ENCODE results near the gene RIMS4.

Gene RIMS4
- total RNA-seq, result 0 to 0.09 reads per million in 2 donors

GRCh38 chr20:44810391-44811149 lies at the start of gene RIMS4:
TSS of gene RIMS4 (minus strand) at chr20:44810546. CDS start at chr20:44810271, 275 bp downstream.
- DNase-seq, result no peak

GRCh38 chr20:44858606-44859360 lies 48.4 kb upstream of the RIMS4 start:
- DNase-seq, result no peak

GRCh38 chr20:44856856-44857448 lies 46.6 kb upstream of the RIMS4 start:
- DNase-seq, result no peak

- no peak for DNase-seq
Observed at GRCh38 chr20:44856442-44856841, 46.1 kb upstream of the RIMS4 start.

- DNase-seq, result no peak
Observed at GRCh38 chr20:44851545-44851944, 41.2 kb upstream of the RIMS4 start.

- no peak for DNase-seq
Observed at GRCh38 chr20:44850837-44851236, 40.5 kb upstream of the RIMS4 start.

- DNase-seq, result no peak
Observed at GRCh38 chr20:44850272-44850671, 39.9 kb upstream of the RIMS4 start.

- DNase-seq, result no peak
Observed at GRCh38 chr20:44849703-44850102, 39.4 kb upstream of the RIMS4 start.

- DNase-seq, result no peak
Observed at GRCh38 chr20:44848254-44849015, 38.1 kb upstream of the RIMS4 start.

- DNase-seq, result no peak
Observed at GRCh38 chr20:44843876-44844275, 33.5 kb upstream of the RIMS4 start.

- no peak for DNase-seq
Observed at GRCh38 chr20:44841955-44842354, 31.6 kb upstream of the RIMS4 start.

- no peak for DNase-seq
Observed at GRCh38 chr20:44840826-44841225, 30.5 kb upstream of the RIMS4 start.

GRCh38 chr20:44839481-44839880 lies 29.1 kb upstream of the RIMS4 start:
- DNase-seq, result no peak

- no peak for DNase-seq
Observed at GRCh38 chr20:44838521-44838920, 28.2 kb upstream of the RIMS4 start.

- DNase-seq, result no peak
Observed at GRCh38 chr20:44837946-44838345, 27.6 kb upstream of the RIMS4 start.

- DNase-seq, result no peak
Observed at GRCh38 chr20:44836601-44837120, 26.3 kb upstream of the RIMS4 start.

- DNase-seq, result no peak
Observed at GRCh38 chr20:44835661-44836221, 25.4 kb upstream of the RIMS4 start.

GRCh38 chr20:44835116-44835515 lies 24.8 kb upstream of the RIMS4 start:
- DNase-seq, result no peak

- no peak for DNase-seq
Observed at GRCh38 chr20:44834693-44835092, 24.3 kb upstream of the RIMS4 start.

- DNase-seq, result no peak
Observed at GRCh38 chr20:44833437-44833836, 23.1 kb upstream of the RIMS4 start.

GRCh38 chr20:44832724-44833123 lies 22.4 kb upstream of the RIMS4 start:
- DNase-seq, result no peak

GRCh38 chr20:44830995-44831394 lies 20.6 kb upstream of the RIMS4 start:
- no peak for DNase-seq

Data from activated gamma-delta T cell (primary cell).